Neural progenitor cell (in vitro differentiated cells): Measurements from ENCODE around the gene EXOSC7.

ENCODE experiments used
- CTCF ChIP-seq: fragments of 200-600 bp; sonication (generic); IDR thresholded peaks from 2 replicates; pipeline ENCODE4 v1.5.1; 2017; ENCODE audit warnings: antibody characterized with exemption, mild to moderate bottlenecking
- EZH2 ChIP-seq: fragments of 200-600 bp; sonication (generic); IDR thresholded peaks from 2 replicates; pipeline ENCODE4 v1.6.1; 2017; ENCODE audit warnings: antibody characterized with exemption, mild to moderate bottlenecking, moderate library complexity

- TF ChIP-seq CTCF (no peak), EZH2 (no peak)
Observed at GRCh38 chr3:45011756-45012508, 35.9 kb downstream of the EXOSC7 start.
